Caco-2 (cell line): Measurements from ENCODE around the gene COMMD1. TPM values are rescaled to one million over a fixed set of nuclear protein-coding genes. Genes with fewer than 3 reads are reported as not detected.
A peak's percentile ranks its signal among the peaks of the same experiment; 100 is the strongest.
"Not testable (repeated sequence)": the region's sequence is repeated elsewhere in the genome, so short reads cannot be mapped to it uniquely, and the experiment has no call there.

Experiments
- BruUV-seq: library from RNA; stranded (reverse); fragments of 400-500 nt; replicated peaks from 2 replicates; lab custom pipeline; 2021; lab: Mats Ljungman, UMichigan
- CTCF ChIA-PET: fragments of 300-600 bp; sonication (Branson Sonifier 250); formaldehyde crosslinking; loops from one replicate; lab custom pipeline; 2022; ENCODE audit warnings: antibody characterized with exemption; lab: Charles Lee
- POLR2A ChIA-PET: fragments of 300-600 bp; sonication (Branson Sonifier 250); formaldehyde crosslinking; loops from one replicate; lab custom pipeline; 2022; ENCODE audit warnings: antibody characterized with exemption; lab: Charles Lee
- DNase-seq, 2 experiments: peaks; one replicate each; pipeline versions ENCODE4 v3.0.0 to v3.0.0-alpha.2; 2020 to 2022
- H3K27me3 ChIP-seq: replicated peaks from 2 replicates; pipeline ENCODE4 v1.6.0; 2011; ENCODE audit warnings: low read length; ENCODE audit not compliant: control insufficient read depth, insufficient read depth
- H3K36me3 ChIP-seq: 2 replicates; pipeline ENCODE4 v1.5.1; 2011; ENCODE audit warnings: low read length; ENCODE audit not compliant: control insufficient read depth, insufficient read depth
- H3K4me1 ChIP-seq: fragments of 250-450 bp; sonication (Bioruptor Pico); 2 replicates; pipeline ENCODE4 v1.5.1; 2020; ENCODE audit warnings: mild to moderate bottlenecking
- H3K4me3 ChIP-seq: 2 replicates; pipeline ENCODE4 v1.5.1; 2011; ENCODE audit warnings: low read depth, mild to moderate bottlenecking, control low read depth, low read length
- H3K9me3 ChIP-seq: fragments of 250-450 bp; sonication (Bioruptor Pico); 2 replicates; pipeline ENCODE4 v1.5.1; 2020; ENCODE audit warnings: mild to moderate bottlenecking, moderate library complexity
- H3K27ac Mint-ChIP-seq: one replicate; pipeline ENCODE4 v1.8.0; 2022; ENCODE audit warnings: mixed read lengths; ENCODE audit not compliant: unreplicated experiment
- H3K27me3 Mint-ChIP-seq: one replicate; pipeline ENCODE4 v1.8.0; 2022; ENCODE audit warnings: mixed read lengths; ENCODE audit not compliant: insufficient read depth, unreplicated experiment
- H3K36me3 Mint-ChIP-seq: one replicate; pipeline ENCODE4 v1.8.0; 2022; ENCODE audit warnings: mild to moderate bottlenecking, mixed read lengths; ENCODE audit not compliant: insufficient read depth, unreplicated experiment
- H3K4me1 Mint-ChIP-seq: one replicate; pipeline ENCODE4 v1.8.0; 2022; ENCODE audit warnings: low read depth, mixed read lengths; ENCODE audit not compliant: unreplicated experiment
- H3K4me3 Mint-ChIP-seq: one replicate; pipeline ENCODE4 v1.8.0; 2022; ENCODE audit warnings: mild to moderate bottlenecking, moderate library complexity, mixed read lengths; ENCODE audit not compliant: unreplicated experiment
- H3K9me3 Mint-ChIP-seq: one replicate; pipeline ENCODE4 v1.8.0; 2022; ENCODE audit warnings: mixed read lengths; ENCODE audit not compliant: unreplicated experiment
- intact Hi-C: fragments of 100-400 bp; cut with micrococcal nuclease; formaldehyde crosslinking; loops from one replicate; pipeline ENCODE4 v1.10.0; 2022; ENCODE audit not compliant: unreplicated experiment
- total RNA-seq: library from RNA; stranded (reverse); gene quantifications from 2 replicates; pipeline ENCODE4 v1.2.3, GENCODE V29; 2022
- TF ChIP-seq, protein P1 (sequence below), 2 experiments: fragments of 200-600 bp in 1 of 2; IDR thresholded peaks; 1 replicate in 1 of 2; 2 replicates in 1 of 2; pipeline versions ENCODE4 v1.5.1 to v1.8.0; 2011 to 2022; ENCODE audit warnings: antibody characterized with exemption in 1 of 2, control low read depth in 1 of 2, inconsistent platforms in 1 of 2, low read depth in 1 of 2, low read length in 1 of 2, mild to moderate bottlenecking in 1 of 2, moderate library complexity in 1 of 2; ENCODE audit not compliant: insufficient read depth in 1 of 2, severe bottlenecking in 1 of 2, unreplicated experiment in 1 of 2

Gene COMMD1
- total RNA-seq, 1 experiment from 2014 or later: 56.7 TPM

DNA sequence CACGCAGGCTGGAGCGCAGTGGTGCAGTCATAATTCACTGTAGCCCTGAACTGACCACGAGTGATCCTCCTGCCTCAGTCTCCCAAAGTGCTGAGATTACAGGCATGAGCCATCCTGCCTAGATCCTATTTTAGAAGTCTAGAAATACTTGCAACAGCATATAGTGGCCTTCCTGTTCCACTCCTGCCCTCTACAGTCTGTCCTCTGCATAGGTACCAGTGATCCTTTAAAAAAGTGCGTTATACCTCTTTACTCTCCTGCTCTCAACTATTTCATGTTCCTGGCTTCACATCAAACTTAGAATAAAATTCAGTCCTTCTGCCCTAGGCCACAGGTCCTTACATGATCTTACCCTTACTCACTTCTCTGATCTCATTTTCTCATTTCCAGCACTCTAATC is 6.0 kb downstream of the COMMD1 start:
- Mint-ChIP-seq H3K4me1 (peaks cover 8% of the 10 kb centered on the region), H3K4me3 (no peak overlapping the region), H3K36me3 (peaks cover 9% of the 10 kb centered on the region), H3K27me3 (no peaks in the 10 kb centered on the region), H3K27ac (no peak overlapping the region), H3K9me3 (peaks cover 9% of the 10 kb centered on the region)
- no peaks in the 10 kb centered on the region for H3K4me1 ChIP-seq
- DNase-seq: peak in 1 of 2 experiments; percentile 15
- H3K27me3 ChIP-seq: no peaks in the 10 kb centered on the region
- ChIA-PET CTCF (interaction anchor here (0.6 kb wide), 1 partner anchor 90 kb away, joined by 4 read pairs; no protein-coding TSS in a partner anchor), POLR2A (no interaction called here)
- TF ChIP-seq, protein P1, sequence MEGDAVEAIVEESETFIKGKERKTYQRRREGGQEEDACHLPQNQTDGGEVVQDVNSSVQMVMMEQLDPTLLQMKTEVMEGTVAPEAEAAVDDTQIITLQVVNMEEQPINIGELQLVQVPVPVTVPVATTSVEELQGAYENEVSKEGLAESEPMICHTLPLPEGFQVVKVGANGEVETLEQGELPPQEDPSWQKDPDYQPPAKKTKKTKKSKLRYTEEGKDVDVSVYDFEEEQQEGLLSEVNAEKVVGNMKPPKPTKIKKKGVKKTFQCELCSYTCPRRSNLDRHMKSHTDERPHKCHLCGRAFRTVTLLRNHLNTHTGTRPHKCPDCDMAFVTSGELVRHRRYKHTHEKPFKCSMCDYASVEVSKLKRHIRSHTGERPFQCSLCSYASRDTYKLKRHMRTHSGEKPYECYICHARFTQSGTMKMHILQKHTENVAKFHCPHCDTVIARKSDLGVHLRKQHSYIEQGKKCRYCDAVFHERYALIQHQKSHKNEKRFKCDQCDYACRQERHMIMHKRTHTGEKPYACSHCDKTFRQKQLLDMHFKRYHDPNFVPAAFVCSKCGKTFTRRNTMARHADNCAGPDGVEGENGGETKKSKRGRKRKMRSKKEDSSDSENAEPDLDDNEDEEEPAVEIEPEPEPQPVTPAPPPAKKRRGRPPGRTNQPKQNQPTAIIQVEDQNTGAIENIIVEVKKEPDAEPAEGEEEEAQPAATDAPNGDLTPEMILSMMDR (IDR thresholded peaks at IDR 0.05; ENCODE audit: insufficient read depth in 1 of 2, low read depth in 1 of 2, low read length in 1 of 2, severe bottlenecking in 1 of 2, unreplicated experiment in 1 of 2): no peak
- intact Hi-C loops: no loop called here
- no peaks in the 10 kb centered on the region for H3K9me3 ChIP-seq
- H3K4me3 ChIP-seq: no peak overlapping the region
- no peaks in the 10 kb centered on the region for H3K36me3 ChIP-seq
- no TSS peak for BruUV-seq

DNA sequence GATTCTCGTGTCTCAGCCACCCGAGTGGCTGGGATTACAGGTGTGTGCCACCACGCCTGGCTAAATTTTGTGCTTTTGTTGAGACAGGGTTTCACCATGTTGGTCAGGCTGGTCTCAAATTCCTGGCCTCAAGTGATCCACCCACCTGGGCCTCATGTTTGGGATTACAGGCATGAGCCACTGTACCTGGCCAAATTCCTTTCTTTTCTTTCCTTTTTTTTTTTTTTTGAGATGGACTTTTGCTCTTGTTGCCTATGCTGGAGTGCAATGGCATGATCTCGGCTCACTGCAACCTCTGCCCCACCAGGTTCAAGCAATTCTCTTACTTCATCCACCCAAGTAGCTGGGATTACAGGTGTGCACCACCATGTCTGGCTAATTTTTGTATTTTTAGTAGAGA is 9.3 kb downstream of the COMMD1 start:
- H3K36me3 ChIP-seq, CTCF ChIA-PET, POLR2A ChIA-PET, H3K4me3 Mint-ChIP-seq, H3K9me3 ChIP-seq, H3K4me1 ChIP-seq, H3K4me3 ChIP-seq, H3K27me3 Mint-ChIP-seq, H3K9me3 Mint-ChIP-seq, H3K36me3 Mint-ChIP-seq, H3K4me1 Mint-ChIP-seq, BruUV-seq, H3K27me3 ChIP-seq: not testable (repeated sequence)
- peak in 1 of 2 experiments; percentile 14 for DNase-seq
- intact Hi-C loops: loop anchor here (5.0 kb wide), 1 partner anchor 283 kb away; the partner anchor contains the start of gene B3GNT2
- peak overlapping the region; percentile 81 for H3K27ac Mint-ChIP-seq

DNA sequence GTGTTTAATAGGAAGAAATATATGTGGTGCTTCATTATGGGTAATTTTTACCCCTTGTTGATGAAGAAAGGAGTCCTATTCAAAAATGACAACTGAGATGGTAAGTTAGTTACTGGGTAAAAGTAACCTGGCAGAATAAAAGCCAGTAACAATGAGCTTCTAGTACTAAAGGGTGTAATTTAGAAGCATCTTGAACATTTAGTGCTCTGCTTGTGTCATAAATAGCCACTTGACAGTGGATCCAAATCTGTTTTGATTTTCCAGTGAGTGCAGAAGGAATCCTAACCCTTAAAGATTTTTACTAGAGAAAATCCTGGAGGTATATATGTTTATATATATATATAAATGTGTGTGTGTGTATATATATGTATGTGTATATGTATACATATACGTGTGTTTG is 15.1 kb downstream of the COMMD1 start:
- H3K27me3 Mint-ChIP-seq: no peaks in the 10 kb centered on the region
- no peak overlapping the region for H3K27ac Mint-ChIP-seq
- no peaks in the 10 kb centered on the region for H3K36me3 ChIP-seq
- peaks cover 7% of the 10 kb centered on the region for H3K4me1 Mint-ChIP-seq
- intact Hi-C loops: no loop called here
- no TSS peak for BruUV-seq
- DNase-seq: no peak
- no peaks in the 10 kb centered on the region for H3K9me3 ChIP-seq
- H3K4me3 ChIP-seq: no peak overlapping the region
- H3K36me3 Mint-ChIP-seq: peaks cover 7% of the 10 kb centered on the region
- TF ChIP-seq, protein P1 (IDR thresholded peaks at IDR 0.05; ENCODE audit: insufficient read depth in 1 of 2, low read depth in 1 of 2, low read length in 1 of 2, severe bottlenecking in 1 of 2, unreplicated experiment in 1 of 2): no peak
- ChIA-PET CTCF (no interaction called here), POLR2A (no interaction called here)
- H3K27me3 ChIP-seq: no peaks in the 10 kb centered on the region
- H3K9me3 Mint-ChIP-seq: peaks cover 11% of the 10 kb centered on the region
- H3K4me1 ChIP-seq: peaks cover 11% of the 10 kb centered on the region
- no peak overlapping the region for H3K4me3 Mint-ChIP-seq

DNA sequence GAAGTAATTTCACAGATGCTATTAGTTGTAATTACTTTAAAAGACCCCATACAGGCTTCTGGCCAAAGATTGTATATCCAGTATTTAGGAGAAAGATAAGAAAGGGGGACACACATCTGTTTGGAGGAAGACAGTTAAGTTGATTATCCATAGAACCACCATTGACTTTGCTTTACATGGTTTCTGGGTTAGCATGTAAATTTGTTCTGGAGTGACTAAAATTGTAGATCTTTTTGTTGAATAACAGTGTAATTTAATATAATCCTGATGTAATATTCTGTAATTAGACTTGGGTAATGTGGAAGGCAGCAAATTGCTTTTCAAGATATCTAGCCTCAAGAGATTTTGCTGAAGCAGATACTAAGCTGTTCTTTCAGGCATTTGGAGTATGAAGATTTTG is 17.2 kb downstream of the COMMD1 start:
- Mint-ChIP-seq H3K27ac (no peak overlapping the region), H3K27me3 (no peaks in the 10 kb centered on the region), H3K4me3 (no peak overlapping the region), H3K9me3 (peaks cover 21% of the 10 kb centered on the region), H3K4me1 (peaks cover 13% of the 10 kb centered on the region), H3K36me3 (peaks cover 7% of the 10 kb centered on the region)
- DNase-seq: no peak
- TF ChIP-seq, protein P1 (IDR thresholded peaks at IDR 0.05; ENCODE audit: insufficient read depth in 1 of 2, low read depth in 1 of 2, low read length in 1 of 2, severe bottlenecking in 1 of 2, unreplicated experiment in 1 of 2): no peak
- H3K27me3 ChIP-seq: no peaks in the 10 kb centered on the region
- no peak overlapping the region for H3K4me3 ChIP-seq
- no peaks in the 10 kb centered on the region for H3K36me3 ChIP-seq
- BruUV-seq: no TSS peak
- POLR2A ChIA-PET: no interaction called here
- intact Hi-C loops: no loop called here
- CTCF ChIA-PET: no interaction called here
- peaks cover 17% of the 10 kb centered on the region for H3K9me3 ChIP-seq
- H3K4me1 ChIP-seq: peaks cover 22% of the 10 kb centered on the region
